IPS-15b (cell line): ENCODE results near the gene SSNA1.

Source experiments
- H3K27me3 ChIP-seq: one replicate; pipeline ENCODE4 v1.6.1; 2013; ENCODE audit warnings: low read length; ENCODE audit not compliant: control insufficient read depth, insufficient read depth
- H3K36me3 ChIP-seq: one replicate; pipeline ENCODE4 v1.6.1; 2013; ENCODE audit warnings: low read length; ENCODE audit not compliant: control insufficient read depth, insufficient read depth
- H3K4me1 ChIP-seq: one replicate; pipeline ENCODE4 v1.6.1; 2013; ENCODE audit warnings: mild to moderate bottlenecking, low read length; ENCODE audit not compliant: control insufficient read depth, insufficient read depth
- H3K4me3 ChIP-seq: one replicate; pipeline ENCODE4 v1.5.1; 2013; ENCODE audit warnings: low read depth, low read length
- H3K9ac ChIP-seq: one replicate; pipeline ENCODE4 v1.6.1; 2013; ENCODE audit warnings: low read depth, mild to moderate bottlenecking, low read length
- H3K9me3 ChIP-seq: one replicate; pipeline ENCODE4 v1.6.1; 2013; ENCODE audit warnings: mild to moderate bottlenecking, low read length; ENCODE audit not compliant: control insufficient read depth, insufficient read depth

Gene SSNA1

DNA sequence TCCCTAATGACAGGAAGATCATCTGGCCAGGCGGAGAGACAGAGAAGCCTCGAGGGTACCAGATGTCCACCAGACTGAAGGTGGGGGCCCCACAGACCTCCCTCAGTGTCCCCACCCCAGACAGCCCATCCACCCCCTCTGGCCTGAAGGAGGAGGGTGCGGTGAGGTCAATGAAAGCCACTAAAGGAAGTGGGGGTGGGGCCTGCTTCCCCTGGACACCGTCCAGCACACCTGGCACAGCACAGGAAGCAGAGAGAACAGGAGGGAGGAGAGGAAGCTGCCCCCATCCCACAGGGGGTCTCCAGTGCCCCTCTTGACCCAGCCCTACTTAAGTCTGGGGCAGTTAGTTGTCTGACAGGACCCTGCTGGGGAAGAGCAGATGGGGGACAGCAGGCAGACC is 29.9 kb upstream of the SSNA1 start:
- H3K36me3 ChIP-seq, result no peaks in the 10 kb centered on the region
- H3K4me3 ChIP-seq, result no peak overlapping the region
- H3K27me3 ChIP-seq, result peaks cover 73% of the 10 kb centered on the region
- no peak overlapping the region for H3K9ac ChIP-seq
- no peaks in the 10 kb centered on the region for H3K9me3 ChIP-seq
- no peaks in the 10 kb centered on the region for H3K4me1 ChIP-seq

DNA sequence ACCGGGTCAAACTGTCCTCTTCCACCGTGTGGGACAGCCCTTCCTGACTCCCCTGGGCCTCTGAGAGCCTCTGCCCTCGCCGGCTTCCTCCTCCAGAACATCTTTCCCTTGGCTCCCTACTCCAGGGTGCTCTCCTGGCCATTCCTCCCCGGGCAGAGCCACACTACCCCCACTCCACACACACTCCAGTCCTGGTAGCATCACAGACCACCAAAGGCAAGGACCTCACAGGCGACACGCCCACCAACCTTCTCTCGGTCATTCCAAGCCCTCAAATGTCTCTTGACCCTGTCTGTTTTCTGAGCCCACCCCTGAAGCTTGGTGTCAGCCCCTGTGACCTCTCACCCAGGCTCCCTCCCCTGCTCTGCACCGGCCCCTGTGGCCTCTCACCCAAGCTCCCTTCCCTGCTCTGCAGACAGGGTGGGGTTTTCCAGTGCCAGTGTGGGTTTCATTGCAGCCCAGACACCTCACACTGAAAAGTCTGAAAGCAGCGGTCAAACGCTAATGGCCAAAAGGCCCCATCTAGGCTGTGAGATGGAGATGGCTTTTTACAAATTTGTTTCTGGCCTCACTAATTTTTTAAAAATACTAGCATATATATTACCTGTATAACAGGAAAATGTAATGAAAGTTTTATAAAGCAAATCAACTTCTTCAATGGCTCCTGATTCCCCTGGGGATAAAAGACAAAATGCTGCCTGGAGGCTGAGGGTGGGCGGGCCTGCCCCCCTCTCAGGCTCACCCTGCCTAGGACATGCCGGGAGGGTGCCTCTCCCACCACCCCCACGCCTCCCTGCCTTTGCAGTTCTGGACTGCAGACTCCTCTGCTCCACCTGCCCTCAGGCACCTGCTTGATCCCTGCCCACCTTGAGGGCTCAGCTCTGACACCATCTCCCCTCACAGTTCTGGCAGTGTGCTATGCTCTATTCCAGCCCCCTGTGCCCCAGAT is 29.1 kb upstream of the SSNA1 start:
- H3K9ac ChIP-seq, result no peak overlapping the region
- H3K36me3 ChIP-seq, result no peaks in the 10 kb centered on the region
- H3K4me1 ChIP-seq, result no peaks in the 10 kb centered on the region
- H3K27me3 ChIP-seq, result peaks cover 77% of the 10 kb centered on the region
- no peaks in the 10 kb centered on the region for H3K9me3 ChIP-seq
- H3K4me3 ChIP-seq, result no peak overlapping the region

DNA sequence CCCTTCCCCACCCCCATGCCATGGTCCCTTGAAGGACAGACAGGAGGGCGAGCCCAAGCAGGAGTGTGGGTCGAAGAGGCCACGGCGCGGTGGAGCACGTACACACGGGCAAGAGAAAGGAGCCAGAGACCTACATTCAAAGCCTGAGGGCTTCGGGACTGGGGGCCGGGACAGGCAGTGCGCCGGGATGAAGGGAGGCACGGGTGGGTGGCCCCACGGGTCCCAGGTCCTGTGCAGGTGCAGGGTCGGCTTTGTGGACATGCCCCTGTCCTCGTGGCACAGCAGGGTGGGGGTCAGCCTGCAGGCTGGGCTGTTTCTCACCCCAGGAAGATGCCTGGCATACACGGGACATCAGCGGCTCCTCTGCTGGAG is 28.4 kb upstream of the SSNA1 start:
- Histone ChIP-seq H3K27me3 (peaks cover 73% of the 10 kb centered on the region), H3K36me3 (no peaks in the 10 kb centered on the region), H3K4me3 (no peak overlapping the region), H3K9ac (no peak overlapping the region), H3K9me3 (no peaks in the 10 kb centered on the region), H3K4me1 (no peaks in the 10 kb centered on the region)

DNA sequence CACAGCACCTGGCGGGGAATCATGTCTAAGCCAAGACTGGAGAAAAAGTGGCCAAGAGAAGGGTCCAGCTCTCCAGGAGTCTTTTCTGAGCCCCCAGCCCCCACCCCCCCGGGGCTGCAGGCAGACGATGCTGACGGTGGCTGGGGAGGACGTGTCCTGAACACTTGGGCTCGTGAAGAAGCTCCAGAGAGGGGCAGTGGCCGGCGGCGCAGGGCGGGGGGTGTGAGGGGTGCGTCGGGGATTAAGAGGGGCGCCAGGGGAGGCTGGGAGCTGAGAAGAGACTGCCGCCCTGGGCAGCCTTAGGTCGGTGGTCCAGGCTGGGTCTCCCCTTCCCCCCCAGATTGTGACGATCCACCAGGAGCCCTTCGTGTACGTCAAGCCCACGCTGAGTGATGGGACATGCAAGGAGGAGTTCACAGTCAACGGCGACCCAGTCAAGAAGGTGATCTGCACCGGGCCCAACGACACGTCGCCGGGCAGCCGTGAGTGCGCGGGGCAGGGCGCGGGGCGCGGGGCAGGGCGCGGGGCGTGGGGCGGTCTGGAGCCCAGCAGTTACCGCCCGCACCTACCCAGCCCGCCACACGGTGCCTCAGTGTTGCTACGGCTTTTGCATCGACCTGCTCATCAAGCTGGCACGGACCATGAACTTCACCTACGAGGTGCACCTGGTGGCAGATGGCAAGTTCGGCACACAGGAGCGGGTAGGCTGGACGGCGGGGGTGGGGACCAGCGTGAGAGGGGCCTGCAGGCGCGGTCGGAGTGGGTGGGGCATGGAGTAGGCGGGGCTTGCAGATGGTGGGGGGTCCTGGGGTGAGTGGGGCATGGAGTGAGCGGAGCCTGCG is 27.5 kb upstream of the SSNA1 start:
- Histone ChIP-seq H3K9me3 (no peaks in the 10 kb centered on the region), H3K9ac (no peak overlapping the region), H3K4me3 (peak overlapping the region; percentile 13), H3K36me3 (no peaks in the 10 kb centered on the region), H3K4me1 (no peaks in the 10 kb centered on the region), H3K27me3 (peaks cover 64% of the 10 kb centered on the region)

DNA sequence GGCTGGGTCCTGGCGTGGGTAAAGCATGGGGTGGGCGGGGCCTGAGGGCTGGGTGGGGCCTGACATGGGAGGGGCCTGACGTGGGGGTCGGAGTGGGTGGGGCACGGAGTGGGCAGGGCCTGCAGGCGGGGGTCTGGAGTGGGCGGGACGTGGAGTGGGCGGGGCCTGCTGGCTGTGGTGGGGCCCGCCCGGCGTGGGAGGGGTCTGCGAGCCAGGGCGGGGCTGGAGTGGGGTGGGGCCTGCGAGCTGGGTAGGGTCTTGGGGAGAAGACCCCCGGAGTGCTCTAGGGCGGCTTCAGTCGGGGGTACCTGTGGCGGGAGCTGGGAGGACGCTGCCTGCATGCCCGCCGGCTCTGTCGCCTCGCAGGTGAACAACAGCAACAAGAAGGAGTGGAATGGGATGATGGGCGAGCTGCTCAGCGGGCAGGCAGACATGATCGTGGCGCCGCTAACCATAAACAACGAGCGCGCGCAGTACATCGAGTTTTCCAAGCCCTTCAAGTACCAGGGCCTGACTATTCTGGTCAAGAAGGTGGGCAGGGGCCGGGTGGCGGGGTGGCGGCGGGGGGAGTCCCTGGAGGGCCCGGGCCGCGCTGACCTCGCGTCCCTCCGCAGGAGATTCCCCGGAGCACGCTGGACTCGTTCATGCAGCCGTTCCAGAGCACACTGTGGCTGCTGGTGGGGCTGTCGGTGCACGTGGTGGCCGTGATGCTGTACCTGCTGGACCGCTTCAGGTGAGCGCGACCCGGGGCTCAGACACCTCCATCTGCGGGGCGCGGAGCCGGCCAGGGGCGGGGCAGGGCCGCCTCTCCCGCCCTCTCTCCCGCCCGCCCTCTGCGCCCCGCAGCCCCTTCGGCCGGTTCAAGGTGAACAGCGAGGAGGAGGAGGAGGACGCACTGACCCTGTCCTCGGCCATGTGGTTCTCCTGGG is 26.7 kb upstream of the SSNA1 start:
- peak overlapping the region; percentile 48 for H3K4me3 ChIP-seq
- no peak overlapping the region for H3K9ac ChIP-seq
- no peaks in the 10 kb centered on the region for H3K36me3 ChIP-seq
- no peaks in the 10 kb centered on the region for H3K9me3 ChIP-seq
- H3K27me3 ChIP-seq, result peaks cover 66% of the 10 kb centered on the region
- H3K4me1 ChIP-seq, result no peaks in the 10 kb centered on the region

DNA sequence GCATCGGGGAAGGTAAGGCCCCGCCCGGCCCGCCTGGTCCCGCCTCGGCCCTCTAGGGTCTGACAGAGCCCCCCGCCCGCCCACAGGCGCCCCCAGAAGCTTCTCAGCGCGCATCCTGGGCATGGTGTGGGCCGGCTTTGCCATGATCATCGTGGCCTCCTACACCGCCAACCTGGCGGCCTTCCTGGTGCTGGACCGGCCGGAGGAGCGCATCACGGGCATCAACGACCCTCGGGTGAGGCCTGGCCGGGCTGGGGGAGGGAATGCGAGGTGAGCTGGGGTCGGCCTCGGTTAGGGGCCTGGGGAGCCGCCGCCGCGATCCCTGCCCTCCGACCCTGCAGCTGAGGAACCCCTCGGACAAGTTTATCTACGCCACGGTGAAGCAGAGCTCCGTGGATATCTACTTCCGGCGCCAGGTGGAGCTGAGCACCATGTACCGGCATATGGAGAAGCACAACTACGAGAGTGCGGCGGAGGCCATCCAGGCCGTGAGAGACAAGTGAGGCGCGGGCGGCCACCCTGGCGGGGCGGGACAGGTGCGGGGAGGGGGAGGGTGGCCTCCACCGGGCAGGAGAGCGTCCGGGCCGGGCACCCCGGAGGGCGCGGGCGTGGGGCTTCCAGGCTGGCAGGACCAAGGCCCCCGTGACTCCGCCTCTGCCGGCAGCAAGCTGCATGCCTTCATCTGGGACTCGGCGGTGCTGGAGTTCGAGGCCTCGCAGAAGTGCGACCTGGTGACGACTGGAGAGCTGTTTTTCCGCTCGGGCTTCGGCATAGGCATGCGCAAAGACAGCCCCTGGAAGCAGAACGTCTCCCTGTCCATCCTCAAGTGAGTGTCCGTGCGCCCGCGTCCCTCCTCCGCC is 25.7 kb upstream of the SSNA1 start:
- Histone ChIP-seq H3K27me3 (peaks cover 66% of the 10 kb centered on the region), H3K4me3 (peak overlapping the region; percentile 39), H3K4me1 (no peaks in the 10 kb centered on the region), H3K9me3 (no peaks in the 10 kb centered on the region), H3K36me3 (no peaks in the 10 kb centered on the region), H3K9ac (no peak overlapping the region)

DNA sequence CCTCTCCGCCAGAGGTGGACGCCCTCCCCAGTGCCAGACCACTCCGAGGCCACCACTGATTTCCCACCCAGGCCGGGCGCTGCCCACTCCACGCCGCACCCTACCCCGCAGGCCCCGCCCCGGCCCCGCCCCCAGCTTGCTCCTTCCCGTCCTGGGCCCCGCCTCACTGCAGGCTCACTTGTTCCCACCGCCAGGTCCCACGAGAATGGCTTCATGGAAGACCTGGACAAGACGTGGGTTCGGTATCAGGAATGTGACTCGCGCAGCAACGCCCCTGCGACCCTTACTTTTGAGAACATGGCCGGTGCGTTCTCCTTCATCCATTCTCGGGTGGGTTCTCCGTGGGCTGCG is 25.1 kb upstream of the SSNA1 start:
- Histone ChIP-seq H3K27me3 (peaks cover 63% of the 10 kb centered on the region), H3K36me3 (no peaks in the 10 kb centered on the region)

DNA sequence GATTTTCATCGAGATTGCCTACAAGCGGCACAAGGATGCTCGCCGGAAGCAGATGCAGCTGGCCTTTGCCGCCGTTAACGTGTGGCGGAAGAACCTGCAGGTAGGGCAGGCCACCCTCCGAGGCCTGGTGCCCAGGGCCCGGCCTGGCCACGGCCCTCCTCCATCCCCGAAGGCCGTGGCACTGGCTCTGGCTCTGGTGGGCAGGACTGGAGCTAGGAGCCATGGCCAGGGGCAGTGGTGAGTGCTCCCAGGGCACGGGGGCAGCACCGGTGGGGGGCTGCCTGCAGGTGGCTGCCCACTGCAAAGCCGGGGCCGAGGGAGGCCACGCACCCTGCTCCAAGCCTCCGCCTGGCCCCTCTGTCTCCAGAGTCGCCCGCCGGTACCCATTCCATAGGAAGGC is 24.7 kb upstream of the SSNA1 start:
- Histone ChIP-seq H3K4me3 (no peak overlapping the region), H3K27me3 (peaks cover 63% of the 10 kb centered on the region), H3K9ac (no peak overlapping the region), H3K36me3 (no peaks in the 10 kb centered on the region), H3K9me3 (no peaks in the 10 kb centered on the region), H3K4me1 (no peaks in the 10 kb centered on the region)

More for the DNA sequence above, 25.1 kb upstream of the SSNA1 start:
- Histone ChIP-seq H3K9me3 (no peaks in the 10 kb centered on the region), H3K4me3 (peak overlapping the region; percentile 39), H3K9ac (no peak overlapping the region), H3K4me1 (no peaks in the 10 kb centered on the region)

DNA sequence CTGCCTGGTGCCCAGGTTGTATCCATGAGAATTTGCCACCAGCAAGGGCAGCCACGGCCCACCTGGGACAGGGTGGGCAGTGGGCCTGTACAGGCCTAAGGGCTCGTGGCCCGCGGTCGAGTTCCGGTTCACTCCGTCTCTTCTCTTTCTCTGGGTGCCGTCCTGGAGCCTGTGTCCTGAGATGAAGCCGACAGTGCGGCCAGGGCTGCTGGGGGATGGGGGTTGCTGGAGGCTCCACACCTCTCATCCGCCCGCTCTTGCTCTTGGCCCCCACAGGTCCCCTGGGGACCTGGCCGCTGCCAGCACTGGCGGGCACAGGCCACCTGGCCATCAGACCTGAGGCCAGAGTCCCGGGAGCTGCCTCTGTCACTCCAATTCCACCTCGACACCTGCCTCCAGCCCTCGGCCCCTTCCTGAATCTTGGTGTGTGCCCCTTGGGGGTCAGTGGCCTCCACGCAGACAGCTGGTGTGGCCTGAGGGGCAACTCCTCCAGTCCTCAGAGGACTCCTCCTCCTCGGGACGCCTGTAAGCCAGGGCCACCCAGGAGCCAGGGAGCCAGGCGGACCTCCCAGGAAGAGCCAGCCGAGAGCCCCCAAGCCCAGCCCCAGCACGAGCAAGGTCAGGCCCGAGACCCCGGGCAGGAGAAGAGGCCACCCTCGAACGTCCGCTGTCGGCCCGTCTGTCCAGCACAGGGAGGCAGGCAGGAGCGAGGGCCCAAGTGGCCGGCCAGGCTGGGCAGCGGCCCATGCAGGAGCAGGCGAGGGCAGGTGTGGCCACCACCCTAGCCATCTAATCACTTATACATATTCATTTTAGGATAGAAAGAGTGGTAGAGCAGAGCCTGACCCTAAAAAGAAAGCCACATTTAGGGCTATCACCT is 23.9 kb upstream of the SSNA1 start:
- H3K27me3 ChIP-seq, result peaks cover 57% of the 10 kb centered on the region

DNA sequence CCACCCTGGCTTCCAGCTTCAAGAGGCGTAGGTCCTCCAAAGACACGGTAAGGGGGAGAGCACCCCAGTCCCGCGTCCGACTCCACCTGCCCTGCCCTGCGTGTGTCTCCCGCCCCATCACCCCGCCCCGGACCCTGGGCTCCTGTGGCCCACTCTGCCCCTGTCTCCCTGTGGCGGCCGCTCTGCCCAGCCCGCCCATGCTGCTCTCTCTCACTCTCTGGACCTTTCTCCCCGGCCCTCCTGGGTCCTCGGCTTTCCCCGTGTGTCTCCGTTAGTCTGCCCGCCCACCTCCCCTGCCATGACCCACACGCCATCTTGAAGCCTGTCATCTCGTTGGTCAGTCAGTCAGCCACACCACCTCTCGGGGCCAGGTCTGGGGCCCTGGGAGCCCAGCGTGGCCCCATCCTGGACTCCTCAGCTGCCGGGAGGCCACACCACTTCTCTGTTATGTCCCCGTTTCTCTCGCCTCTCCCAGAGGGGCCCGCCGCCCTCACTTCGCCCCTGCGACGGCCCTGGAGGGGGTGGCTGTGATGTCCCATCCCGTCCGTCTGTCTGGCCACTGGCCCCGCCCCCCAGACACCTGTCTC is 23.1 kb upstream of the SSNA1 start:
- Histone ChIP-seq H3K36me3 (no peaks in the 10 kb centered on the region), H3K9me3 (no peaks in the 10 kb centered on the region), H3K27me3 (peaks cover 53% of the 10 kb centered on the region), H3K9ac (no peak overlapping the region), H3K4me3 (no peak overlapping the region), H3K4me1 (no peaks in the 10 kb centered on the region)

More for the DNA sequence above, 23.9 kb upstream of the SSNA1 start:
- no peaks in the 10 kb centered on the region for H3K36me3 ChIP-seq
- H3K4me3 ChIP-seq, result no peak overlapping the region
- H3K9ac ChIP-seq, result no peak overlapping the region
- H3K4me1 ChIP-seq, result no peaks in the 10 kb centered on the region
- H3K9me3 ChIP-seq, result no peaks in the 10 kb centered on the region
